ENCODE results near the gene PTPRG.

GRCh38 chr3:61809879-61810278 lies 248.5 kb downstream of the PTPRG start:
- TF ChIP-seq POLR2AphosphoS5 (IDR thresholded peaks at IDR 0.05; ENCODE audit: low read depth, low read length), result no peak
- TF ChIP-seq SP1 (IDR thresholded peaks at IDR 0.05; ENCODE audit: low read depth), result no peak
- TF ChIP-seq, protein P1, sequence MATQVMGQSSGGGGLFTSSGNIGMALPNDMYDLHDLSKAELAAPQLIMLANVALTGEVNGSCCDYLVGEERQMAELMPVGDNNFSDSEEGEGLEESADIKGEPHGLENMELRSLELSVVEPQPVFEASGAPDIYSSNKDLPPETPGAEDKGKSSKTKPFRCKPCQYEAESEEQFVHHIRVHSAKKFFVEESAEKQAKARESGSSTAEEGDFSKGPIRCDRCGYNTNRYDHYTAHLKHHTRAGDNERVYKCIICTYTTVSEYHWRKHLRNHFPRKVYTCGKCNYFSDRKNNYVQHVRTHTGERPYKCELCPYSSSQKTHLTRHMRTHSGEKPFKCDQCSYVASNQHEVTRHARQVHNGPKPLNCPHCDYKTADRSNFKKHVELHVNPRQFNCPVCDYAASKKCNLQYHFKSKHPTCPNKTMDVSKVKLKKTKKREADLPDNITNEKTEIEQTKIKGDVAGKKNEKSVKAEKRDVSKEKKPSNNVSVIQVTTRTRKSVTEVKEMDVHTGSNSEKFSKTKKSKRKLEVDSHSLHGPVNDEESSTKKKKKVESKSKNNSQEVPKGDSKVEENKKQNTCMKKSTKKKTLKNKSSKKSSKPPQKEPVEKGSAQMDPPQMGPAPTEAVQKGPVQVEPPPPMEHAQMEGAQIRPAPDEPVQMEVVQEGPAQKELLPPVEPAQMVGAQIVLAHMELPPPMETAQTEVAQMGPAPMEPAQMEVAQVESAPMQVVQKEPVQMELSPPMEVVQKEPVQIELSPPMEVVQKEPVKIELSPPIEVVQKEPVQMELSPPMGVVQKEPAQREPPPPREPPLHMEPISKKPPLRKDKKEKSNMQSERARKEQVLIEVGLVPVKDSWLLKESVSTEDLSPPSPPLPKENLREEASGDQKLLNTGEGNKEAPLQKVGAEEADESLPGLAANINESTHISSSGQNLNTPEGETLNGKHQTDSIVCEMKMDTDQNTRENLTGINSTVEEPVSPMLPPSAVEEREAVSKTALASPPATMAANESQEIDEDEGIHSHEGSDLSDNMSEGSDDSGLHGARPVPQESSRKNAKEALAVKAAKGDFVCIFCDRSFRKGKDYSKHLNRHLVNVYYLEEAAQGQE (IDR thresholded peaks at IDR 0.05; ENCODE audit: low read depth), result no peak
- TF ChIP-seq CTCF (IDR thresholded peaks at IDR 0.05 in 2 of 3, conservative IDR thresholded peaks at IDR 0.05 in 1 of 3; ENCODE audit: borderline replicate concordance in 1 of 3, insufficient read depth in 1 of 3, low read depth in 2 of 3, low read length in 2 of 3), result no peak
- no peak for TF ChIP-seq POLR2A (IDR thresholded peaks at IDR 0.05; ENCODE audit: borderline replicate concordance, extremely low read depth, insufficient read depth, insufficient read length)
- no peak for TF ChIP-seq YY1 (IDR thresholded peaks at IDR 0.05; ENCODE audit: extremely low read depth, insufficient replicate concordance, low read depth, low read length)
- TF ChIP-seq EZH2 (IDR thresholded peaks at IDR 0.05), result no peak
- TF ChIP-seq RAD21 (IDR thresholded peaks at IDR 0.05; ENCODE audit: low read depth), result no peak
- TF ChIP-seq ZFX (IDR thresholded peaks at IDR 0.05), result no peak
- no peak for TF ChIP-seq EZH2phosphoT487 (IDR thresholded peaks at IDR 0.05; ENCODE audit: borderline replicate concordance)
- no peak for TF ChIP-seq EGR1 (IDR thresholded peaks at IDR 0.05; ENCODE audit: low read depth)
